SK-N-SH treated with all-trans-retinoic acid at 6 μM for 48 hours (cell line): ENCODE results near the gene SAMHD1.
"Not testable (repeated sequence)": the region's sequence is repeated elsewhere in the genome, so short reads cannot be mapped to it uniquely, and the experiment has no call there.

ENCODE experiments used
- ATAC-seq: fragments of 200-7000 bp; cut with Tn5 transposase; 3 replicates; pipeline ENCODE4 v1.9.1; 2020; ENCODE audit warnings: mild to moderate bottlenecking, moderate library complexity
- ARNTL ChIP-seq: fragments of 450-650 bp; formaldehyde crosslinking; IDR thresholded peaks from 2 replicates; pipeline ENCODE4 v1.5.0; 2020; ENCODE audit warnings: low read depth, mild to moderate bottlenecking, moderate library complexity, borderline replicate concordance
- BACH2 ChIP-seq: fragments of 250-450 bp; sonication (Bioruptor Pico); IDR thresholded peaks from 2 replicates; pipeline ENCODE4 v1.9.0; 2021; ENCODE audit warnings: mild to moderate bottlenecking, borderline replicate concordance
- CREB5 ChIP-seq: fragments of 250-450 bp; sonication (Bioruptor Pico); IDR thresholded peaks from 2 replicates; pipeline ENCODE4 v1.5.1; 2020; ENCODE audit warnings: low read depth, mild to moderate bottlenecking, moderate library complexity
- CSRNP3 ChIP-seq: fragments of 250-450 bp; sonication (Bioruptor Pico); IDR thresholded peaks from 2 replicates; pipeline ENCODE4 v1.5.1; 2021; ENCODE audit warnings: mild to moderate bottlenecking, moderate library complexity
- ESRRG ChIP-seq: fragments of 250-450 bp; sonication (Bioruptor Pico); IDR thresholded peaks from 2 replicates; pipeline ENCODE4 v1.6.1; 2021; ENCODE audit warnings: mild to moderate bottlenecking
- GLIS3 ChIP-seq: fragments of 250-450 bp; sonication (Bioruptor Pico); IDR thresholded peaks from 2 replicates; pipeline ENCODE4 v1.5.0; 2020; ENCODE audit warnings: mild to moderate bottlenecking, moderate library complexity
- ISL1 ChIP-seq: fragments of 250-450 bp; sonication (Bioruptor Pico); IDR thresholded peaks from 2 replicates; pipeline ENCODE4 v2.1.2; 2022; ENCODE audit warnings: mild to moderate bottlenecking, moderate library complexity
- OSR1 ChIP-seq: fragments of 250-450 bp; sonication (Bioruptor Pico); IDR thresholded peaks from 2 replicates; pipeline ENCODE4 v1.8.0; 2022; ENCODE audit warnings: moderate library complexity, mild to moderate bottlenecking, inconsistent platforms
- PATZ1 ChIP-seq: fragments of 250-450 bp; sonication (Bioruptor Pico); IDR thresholded peaks from 2 replicates; pipeline ENCODE4 v1.8.0; 2020; ENCODE audit warnings: mild to moderate bottlenecking, moderate library complexity, borderline replicate concordance
- POU6F1 ChIP-seq: fragments of 250-450 bp; sonication (Bioruptor Pico); IDR thresholded peaks from 2 replicates; pipeline ENCODE4 v1.8.0; 2021; ENCODE audit warnings: low read depth, mild to moderate bottlenecking, moderate library complexity, borderline replicate concordance
- PPARA ChIP-seq: fragments of 250-450 bp; sonication (Bioruptor Pico); IDR thresholded peaks from 2 replicates; pipeline ENCODE4 v1.5.0; 2020; ENCODE audit warnings: mild to moderate bottlenecking, borderline replicate concordance
- RARB ChIP-seq: fragments of 250-450 bp; sonication (Bioruptor Pico); IDR thresholded peaks from 2 replicates; pipeline ENCODE4 v1.8.0; 2021; ENCODE audit warnings: mild to moderate bottlenecking, moderate library complexity
- SNAI2 ChIP-seq: fragments of 250-450 bp; sonication (Bioruptor Pico); IDR thresholded peaks from 2 replicates; pipeline ENCODE4 v1.5.0; 2020; ENCODE audit warnings: mild to moderate bottlenecking, moderate library complexity
- TCF4 ChIP-seq: fragments of 250-450 bp; sonication (Bioruptor Pico); IDR thresholded peaks from 2 replicates; pipeline ENCODE4 v1.8.0; 2021; ENCODE audit warnings: mild to moderate bottlenecking, moderate library complexity, borderline replicate concordance
- TOX ChIP-seq: fragments of 250-450 bp; sonication (Bioruptor Pico); IDR thresholded peaks from 2 replicates; pipeline ENCODE4 v1.8.0; 2021; ENCODE audit warnings: mild to moderate bottlenecking, moderate library complexity, borderline replicate concordance
- TSHZ2 ChIP-seq: fragments of 250-450 bp; sonication (Bioruptor Pico); IDR thresholded peaks from 2 replicates; pipeline ENCODE4 v1.5.0; 2020; ENCODE audit warnings: mild to moderate bottlenecking, moderate library complexity
- ZC3H10 ChIP-seq: fragments of 250-450 bp; sonication (Bioruptor Pico); IDR thresholded peaks from 2 replicates; pipeline ENCODE4 v1.5.1; 2021; ENCODE audit warnings: mild to moderate bottlenecking, moderate library complexity
- ZFP3 ChIP-seq: fragments of 250-450 bp; sonication (Bioruptor Pico); IDR thresholded peaks from 2 replicates; pipeline ENCODE4 v1.5.0; 2020; ENCODE audit warnings: mild to moderate bottlenecking, moderate library complexity
- ZFP30 ChIP-seq: fragments of 450-650 bp; formaldehyde crosslinking; IDR thresholded peaks from 2 replicates; pipeline ENCODE4 v1.5.0; 2022; ENCODE audit warnings: mild to moderate bottlenecking, moderate library complexity
- ZNF565 ChIP-seq: fragments of 450-650 bp; formaldehyde crosslinking; conservative IDR thresholded peaks from 2 replicates; pipeline ENCODE4 v1.5.0; 2020; ENCODE audit warnings: low read depth, mild to moderate bottlenecking, moderate library complexity
- ZNF70 ChIP-seq: fragments of 450-650 bp; formaldehyde crosslinking; IDR thresholded peaks from 2 replicates; pipeline ENCODE4 v1.5.0; 2020; ENCODE audit warnings: mild to moderate bottlenecking, moderate library complexity
- ZNF8 ChIP-seq: fragments of 450-650 bp; formaldehyde crosslinking; IDR thresholded peaks from 2 replicates; pipeline ENCODE4 v1.5.0; 2020; ENCODE audit warnings: mild to moderate bottlenecking, moderate library complexity

SAMHD1 gene

GRCh38 chr20:36932476-36933426 lies 18.8 kb downstream of the SAMHD1 start:
- no peak for TF ChIP-seq ZC3H10 (CRISPR knock-in tag)
- no peak for TF ChIP-seq ZNF8
- no peak for TF ChIP-seq ZNF70 (CRISPR knock-in tag)
- no peak for TF ChIP-seq ZFP30 (CRISPR knock-in tag)
- no peak for TF ChIP-seq TSHZ2 (CRISPR knock-in tag)
- no peak for TF ChIP-seq TCF4
- no peak for TF ChIP-seq CREB5 (CRISPR knock-in tag)
- no peak for TF ChIP-seq ZFP3 (CRISPR knock-in tag)
- no peak for TF ChIP-seq ISL1 (CRISPR knock-in tag)
- no peak for TF ChIP-seq SNAI2 (CRISPR knock-in tag)
- no peak for TF ChIP-seq RARB
- TF ChIP-seq PPARA = no peak
- no peak for TF ChIP-seq ESRRG (CRISPR knock-in tag)
- no peak for TF ChIP-seq CSRNP3 (CRISPR knock-in tag)
- TF ChIP-seq TOX (CRISPR knock-in tag) = no peak
- TF ChIP-seq ARNTL (CRISPR knock-in tag) = no peak
- TF ChIP-seq PATZ1 (CRISPR knock-in tag) = no peak
- TF ChIP-seq GLIS3 (CRISPR knock-in tag) = no peak
- TF ChIP-seq OSR1 (CRISPR knock-in tag) = no peak
- no peak for TF ChIP-seq POU6F1 (CRISPR knock-in tag)
- ATAC-seq = peak; percentile 21

GRCh38 chr20:36932067-36932466 lies 19.4 kb downstream of the SAMHD1 start:
- not testable (repeated sequence) for ATAC-seq

- no peak for ATAC-seq
- TF ChIP-seq RARB (no peak), POU6F1 (CRISPR knock-in tag) (no peak), SNAI2 (CRISPR knock-in tag) (no peak), ZFP30 (CRISPR knock-in tag) (no peak), ARNTL (CRISPR knock-in tag) (no peak), BACH2 (CRISPR knock-in tag) (no peak), ESRRG (CRISPR knock-in tag) (no peak), ZFP3 (CRISPR knock-in tag) (no peak), ZNF565 (no peak), ZC3H10 (CRISPR knock-in tag) (no peak), ZNF8 (no peak), CSRNP3 (CRISPR knock-in tag) (no peak), PATZ1 (CRISPR knock-in tag) (no peak)
Measured at GRCh38 chr20:36929691-36930090, 21.8 kb downstream of the SAMHD1 start.
